C1 segment of cervical spinal cord (tissue), 14 donors: Measurements from ENCODE around the gene ALPK1.
"Not testable (repeated sequence)": the region's sequence is repeated elsewhere in the genome, so short reads cannot be mapped to it uniquely, and the experiment has no call there.

Source experiments
- DNase-seq, 14 donors: peaks; one replicate each; lab custom pipeline; 2025; lab: John Stamatoyannopoulos, UW

Gene ALPK1

GRCh38 chr4:112284166-112284565, 13.0 kb upstream of the ALPK1 start:
- DNase-seq, result peak in 1 of 14 donors; percentile 51

GRCh38 chr4:112284662-112285411, 12.3 kb upstream of the ALPK1 start:
- peak in 3 of 14 donors; percentile 7 to 59 (median 13) for DNase-seq

DNA sequence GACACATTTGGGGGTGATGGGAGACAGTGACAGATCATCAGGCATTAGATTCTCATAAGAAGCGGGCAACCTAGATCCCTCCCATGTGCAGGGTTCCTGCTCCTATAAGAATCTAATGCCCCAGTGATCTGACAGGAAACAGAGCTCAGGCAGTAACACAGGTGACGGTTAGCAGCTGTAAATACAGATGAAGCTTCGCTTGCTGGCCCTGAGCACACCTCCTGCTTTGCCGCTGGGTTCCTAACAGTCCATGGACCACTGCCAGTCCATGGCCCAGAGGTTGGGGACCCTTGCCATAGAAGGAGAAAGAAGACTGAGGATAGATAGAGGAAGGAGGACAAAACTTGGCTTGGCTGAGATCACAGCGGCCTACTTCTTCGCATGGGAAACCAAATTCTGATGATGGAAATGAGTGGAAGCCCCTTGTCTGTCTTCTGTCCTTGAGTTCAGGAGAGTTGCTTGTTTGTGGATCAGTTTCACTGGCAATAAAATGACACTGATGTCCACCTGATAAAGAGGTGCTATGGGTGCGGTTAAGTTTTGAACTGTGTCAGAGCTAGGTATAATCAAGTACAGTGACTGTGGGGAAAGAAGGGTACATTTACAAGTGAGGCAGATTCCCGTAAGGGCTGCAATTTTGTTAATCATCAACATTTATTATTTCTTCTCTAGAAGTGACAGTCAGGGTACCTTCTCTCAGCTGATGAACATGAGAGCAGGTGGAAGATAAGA, 9.7 kb upstream of the ALPK1 start:
- DNase-seq, result no peak

DNA sequence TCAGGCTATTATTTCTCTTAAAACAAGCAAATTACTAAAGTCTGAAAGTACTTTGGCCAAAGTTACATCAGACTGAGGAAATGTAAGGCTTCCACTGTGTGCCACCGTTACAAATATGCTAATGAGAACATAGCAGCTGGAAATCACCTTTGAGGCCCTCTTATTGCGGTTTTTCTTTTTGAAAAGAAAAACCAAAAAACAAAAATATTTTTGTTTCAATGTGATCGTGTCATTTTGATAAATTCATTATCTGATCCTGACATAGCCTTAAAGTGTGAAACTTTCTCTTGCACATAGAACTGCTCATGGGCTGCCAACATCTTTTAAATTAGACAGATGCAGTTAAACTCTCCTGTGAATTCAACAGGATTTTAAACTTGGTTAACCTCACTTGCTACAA, 8.7 kb upstream of the ALPK1 start:
- DNase-seq, result no peak

- DNase-seq, result no peak
These were observed 7.5 kb upstream of the ALPK1 start for GRCh38 chr4:112289407-112290253.

DNA sequence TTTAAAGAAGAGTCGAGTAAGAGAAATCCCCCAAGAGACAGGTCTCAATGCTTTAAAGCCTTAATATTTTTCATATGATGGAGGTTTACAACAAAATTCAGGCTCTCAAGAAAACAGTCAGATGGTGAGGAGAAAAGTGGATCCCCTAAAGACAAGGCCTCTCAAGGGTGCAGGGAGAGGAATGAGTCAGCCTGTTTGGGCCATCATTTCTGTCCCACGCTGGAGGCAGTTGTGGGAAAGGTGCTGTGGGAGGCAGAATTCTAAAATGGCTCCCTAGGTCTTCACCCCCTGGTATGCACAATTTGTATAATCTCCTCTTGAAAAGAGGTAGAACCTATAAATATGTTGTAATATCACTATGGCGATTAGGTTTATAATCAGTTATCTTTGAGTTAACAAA, 6.8 kb upstream of the ALPK1 start:
- DNase-seq, result no peak

GRCh38 chr4:112299721-112300120, 2.6 kb downstream of the ALPK1 start:
- no peak for DNase-seq

- DNase-seq, result no peak
These were observed 5.4 kb downstream of the ALPK1 start for GRCh38 chr4:112302320-112303274.

DNA sequence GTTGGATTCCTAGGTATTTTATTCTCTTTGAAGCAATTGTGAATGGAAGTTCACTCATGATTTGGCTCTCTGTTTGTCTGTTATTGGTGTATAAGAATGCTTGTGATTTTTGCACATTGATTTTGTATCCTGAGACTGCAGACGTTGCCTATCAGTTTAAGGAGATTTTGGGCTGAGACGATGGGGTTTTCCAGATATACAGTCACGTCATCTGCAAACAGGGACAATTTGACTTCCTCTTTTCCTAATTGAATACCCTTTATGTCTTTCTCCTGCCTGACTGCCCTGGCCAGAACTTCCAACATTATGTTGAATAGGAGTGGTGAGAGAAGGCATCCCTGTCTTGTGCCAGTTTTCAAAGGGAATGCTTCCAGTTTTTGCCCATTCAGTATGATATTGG, 8.3 kb downstream of the ALPK1 start:
- not testable (repeated sequence) for DNase-seq

DNA sequence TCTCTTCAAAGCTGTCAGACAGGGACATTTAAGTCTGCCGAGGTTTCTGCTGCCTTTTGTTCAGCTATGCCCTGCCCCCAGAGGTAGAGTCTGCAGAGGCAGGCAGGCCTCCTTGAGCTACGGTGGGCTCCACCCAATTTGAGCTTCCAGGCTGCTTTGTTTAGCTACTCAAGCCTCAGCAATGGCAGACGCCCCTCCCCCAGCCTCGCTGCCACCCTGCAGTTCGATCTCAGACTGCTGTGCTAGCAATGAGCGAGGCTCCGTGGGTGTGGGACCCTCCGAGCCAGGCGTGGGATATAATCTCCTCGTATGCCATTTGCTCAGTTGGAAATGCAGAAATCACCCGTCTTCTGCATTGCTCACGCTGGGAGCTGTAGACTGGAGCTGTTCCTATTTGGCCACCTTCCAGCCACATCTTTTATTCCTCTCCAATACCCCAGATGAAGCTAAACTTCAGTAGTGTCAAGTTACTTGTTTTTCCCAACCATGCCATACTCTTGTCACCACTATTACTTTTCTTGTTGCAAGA, 12.2 kb downstream of the ALPK1 start:
- DNase-seq, result not testable (repeated sequence)

DNA sequence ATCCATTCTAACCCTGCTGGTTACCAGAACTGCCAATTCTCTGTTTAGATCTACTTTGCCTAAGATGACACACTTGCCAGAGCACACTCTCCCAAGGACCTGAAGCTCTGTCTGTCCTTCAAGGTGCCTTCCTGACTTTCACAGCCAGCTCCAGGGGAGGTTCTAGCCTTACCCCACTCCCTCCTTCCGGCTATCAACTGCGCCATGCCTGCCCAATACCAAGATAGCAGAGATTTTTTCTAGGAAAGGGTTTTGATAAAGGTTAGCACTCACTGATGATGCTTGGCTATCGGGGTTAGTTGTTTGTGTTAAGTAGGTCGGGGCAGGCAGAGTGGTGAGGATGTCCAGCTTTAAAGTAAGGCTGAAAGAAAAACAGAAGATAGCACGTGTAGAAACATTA, 14.3 kb downstream of the ALPK1 start:
- no peak for DNase-seq

DNA sequence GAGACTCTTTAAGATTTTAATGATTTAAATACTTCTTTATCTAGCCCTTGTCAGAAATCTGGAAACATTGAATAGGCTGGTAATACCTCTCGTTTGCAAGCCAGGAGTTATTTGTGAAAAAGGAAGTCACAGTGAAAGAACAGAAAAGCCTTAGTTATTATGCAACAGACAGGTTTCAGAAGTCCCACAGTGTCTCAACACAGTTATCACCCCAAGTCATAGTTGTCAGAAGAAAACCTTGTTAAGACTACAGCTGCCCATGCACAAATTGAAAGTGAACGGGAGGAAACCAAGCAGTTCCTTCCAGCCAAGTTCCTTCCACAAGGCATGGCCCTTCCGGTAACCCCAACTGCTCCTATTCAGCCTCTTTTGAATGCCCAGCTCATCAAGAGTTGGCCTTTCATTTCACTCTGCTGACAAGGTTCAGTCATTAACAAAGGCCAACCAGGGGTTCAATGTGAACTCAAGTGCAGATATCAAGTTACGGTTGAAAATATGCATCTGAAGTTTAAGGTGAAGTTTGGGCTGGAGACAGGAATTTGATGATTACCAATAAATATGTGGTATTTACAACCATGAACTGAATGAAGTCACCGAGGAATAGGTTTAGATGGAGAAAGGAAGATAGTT, 15.6 kb downstream of the ALPK1 start:
- DNase-seq, result no peak

- DNase-seq, result no peak
These were observed 18.3 kb downstream of the ALPK1 start for GRCh38 chr4:112315446-112315845.

GRCh38 chr4:112316360-112316759, 19.2 kb downstream of the ALPK1 start:
- no peak for DNase-seq

DNA sequence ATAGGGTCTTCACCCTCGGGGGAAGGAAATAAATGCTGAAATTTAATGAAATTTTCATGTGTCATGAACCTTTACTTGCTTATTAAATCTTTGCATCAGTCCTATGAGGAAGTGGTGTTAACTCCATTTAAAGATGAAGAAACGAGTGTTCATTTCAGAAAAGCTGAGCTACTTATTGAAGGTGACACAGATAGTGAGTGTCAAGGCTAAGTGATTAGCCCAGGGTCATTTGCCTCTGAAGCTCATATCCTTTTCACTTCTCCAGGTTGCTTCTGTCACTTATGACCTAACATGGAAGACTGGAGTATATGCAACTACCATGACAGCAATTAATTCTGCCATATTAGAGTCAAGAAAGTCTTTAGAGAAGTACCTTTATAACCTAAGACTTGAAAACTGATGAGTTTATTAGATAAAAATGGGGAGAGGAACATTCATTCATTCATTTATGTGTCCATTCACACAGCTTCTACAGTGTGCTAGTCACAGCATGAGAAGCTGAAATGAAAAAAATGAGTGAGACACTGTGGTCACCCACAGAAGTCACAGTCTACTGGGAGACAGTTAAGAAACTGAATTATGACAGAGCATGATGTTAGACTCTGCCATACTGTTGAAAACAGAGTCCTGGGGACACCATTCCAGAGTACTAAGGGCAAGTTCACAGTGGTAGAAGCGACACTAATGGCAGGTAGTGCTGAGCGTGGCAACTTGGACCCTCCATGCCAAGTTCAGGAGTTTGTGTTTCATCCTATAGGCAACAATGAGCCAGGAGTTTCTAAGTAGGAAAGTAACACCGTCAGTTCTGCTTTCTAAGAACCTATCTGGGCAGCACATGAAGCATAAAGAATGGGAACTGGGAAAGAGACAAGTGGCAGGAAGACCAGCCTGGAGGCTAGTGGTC, 21.3 kb downstream of the ALPK1 start:
- no peak for DNase-seq

DNA sequence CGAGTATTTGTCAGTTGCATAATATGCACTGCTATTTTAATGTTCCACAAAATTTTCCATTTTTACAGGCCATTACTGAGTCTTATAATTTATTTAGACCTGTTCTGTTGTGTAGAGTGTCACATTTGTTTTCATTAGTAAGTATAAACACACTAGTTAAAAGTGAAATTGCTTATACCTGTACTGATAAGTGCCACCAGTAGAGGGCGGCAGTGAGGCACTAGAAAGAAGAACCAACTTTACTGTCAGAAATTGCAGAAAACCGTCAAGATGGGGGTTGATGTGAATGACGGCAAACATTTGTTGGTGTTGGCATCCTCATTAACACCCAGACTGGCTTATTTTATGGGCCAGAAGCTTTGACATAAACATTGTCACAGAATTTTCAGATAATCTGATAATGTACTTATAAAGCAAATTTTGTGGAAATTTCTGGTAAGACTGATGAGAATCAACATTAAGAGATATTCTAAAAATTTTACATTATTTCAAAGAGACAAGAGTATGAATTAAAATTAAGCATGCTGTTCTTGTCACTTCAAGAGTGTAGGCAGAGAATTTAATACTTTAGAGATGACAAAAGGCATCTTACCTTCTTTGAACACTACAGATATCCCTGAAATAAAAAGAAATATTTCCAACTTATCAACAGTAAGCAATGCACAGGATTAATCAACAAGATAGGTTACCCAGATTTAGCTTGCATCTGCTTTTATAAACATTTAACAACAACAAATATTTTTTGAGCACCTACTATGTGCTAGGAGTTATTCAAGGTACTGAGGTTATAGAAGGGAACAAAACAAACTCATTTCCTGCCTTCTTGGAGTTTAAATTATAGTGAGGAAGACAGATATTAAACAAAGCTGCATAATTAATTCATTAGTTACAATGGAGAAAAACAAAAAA, 24.9 kb downstream of the ALPK1 start:
- peak in 4 of 14 donors; percentile 4 to 39 (median 16) for DNase-seq

GRCh38 chr4:112322866-112323265, 25.7 kb downstream of the ALPK1 start:
- DNase-seq, result no peak

- no peak for DNase-seq
These were observed 28.4 kb downstream of the ALPK1 start for GRCh38 chr4:112325530-112325929.
